Tibial nerve (tissue), 4 donors: Measurements from ENCODE around the gene ADAMTS2.

Source experiments
- CTCF ChIP-seq, 5 experiments: fragments of 200-600 bp in 3 of 5; fragments of 450-650 bp in 2 of 5; sonication (generic) in 3 of 5; IDR thresholded peaks; one replicate each; pipeline ENCODE4 v1.5.1; 2016 to 2019; ENCODE audit warnings: antibody characterized with exemption in 5 of 5, mild to moderate bottlenecking in 3 of 5, moderate library complexity in 2 of 5
- EP300 ChIP-seq, 2 donors: sonication (generic); formaldehyde crosslinking; IDR thresholded peaks; one replicate each; pipeline ENCODE4 v1.6.1; 2017; ENCODE audit warnings: antibody characterized with exemption in 2 of 2, mild to moderate bottlenecking in 1 of 2
- POLR2A ChIP-seq, 2 donors: fragments of 450-650 bp; IDR thresholded peaks; one replicate each; pipeline ENCODE4 v1.6.1; 2017; ENCODE audit warnings: antibody characterized with exemption in 2 of 2, mild to moderate bottlenecking in 2 of 2, moderate library complexity in 2 of 2

- TF ChIP-seq EP300 (IDR thresholded peaks at IDR 0.05) (no peak), CTCF (IDR thresholded peaks at IDR 0.05) (no peak), POLR2A (IDR thresholded peaks at IDR 0.05) (no peak)
Measured at GRCh38 chr5:179131886-179132585, 213.2 kb downstream of the ADAMTS2 start.
